PC-3 (cell line): ENCODE measurements around the gene GRIA1. TPM values are rescaled to one million over a fixed set of nuclear protein-coding genes. Genes with fewer than 3 reads are reported as not detected.

Experiments
- ATAC-seq: fragments of 200-7000 bp; cut with Tn5 transposase; 2 replicates; pipeline ENCODE4 v1.9.1; 2020; ENCODE audit warnings: mild to moderate bottlenecking, moderate library complexity
- BruUV-seq: library from RNA; stranded (reverse); fragments of 400-500 nt; replicated peaks from 2 replicates; lab custom pipeline; 2021; lab: Mats Ljungman, UMichigan
- CTCF ChIA-PET: fragments of 300-600 bp; sonication (Branson Sonifier 250); formaldehyde crosslinking; loops from one replicate; lab custom pipeline; 2022; ENCODE audit warnings: antibody characterized with exemption; lab: Charles Lee
- POLR2A ChIA-PET: fragments of 300-600 bp; sonication (Branson Sonifier 250); formaldehyde crosslinking; loops from one replicate; lab custom pipeline; 2022; ENCODE audit warnings: antibody characterized with exemption; ENCODE audit not compliant: unreplicated experiment; lab: Charles Lee
- DNase-seq: peaks from one replicate; pipeline ENCODE4 v3.0.0-alpha.2; 2015
- H2AFZ ChIP-seq: fragments of 300-600 bp; sonication (generic); 2 replicates; pipeline ENCODE4 v1.6.0; 2016; ENCODE audit warnings: antibody characterized with exemption, low read length
- H3F3A ChIP-seq: fragments of 300-600 bp; sonication (generic); one replicate; pipeline ENCODE4 v1.6.0; 2017; ENCODE audit warnings: antibody characterized with exemption, low read length, control low read depth, mild to moderate bottlenecking; ENCODE audit not compliant: unreplicated experiment
- H3K27ac ChIP-seq: fragments of 300-600 bp; sonication (generic); 2 replicates; pipeline ENCODE4 v1.5.1; 2016; ENCODE audit warnings: mild to moderate bottlenecking, low read length
- H3K27me3 ChIP-seq: fragments of 300-600 bp; sonication (generic); 2 replicates; pipeline ENCODE4 v1.6.1; 2016; ENCODE audit warnings: low read length, mixed read lengths
- H3K36me3 ChIP-seq: fragments of 300-600 bp; sonication (generic); 2 replicates; pipeline ENCODE4 v1.6.1; 2016; ENCODE audit warnings: low read depth, mixed run types, low read length, mixed read lengths
- H3K4me1 ChIP-seq: fragments of 300-600 bp; sonication (generic); 2 replicates; pipeline ENCODE4 v1.5.1; 2016; ENCODE audit warnings: low read length; ENCODE audit not compliant: insufficient read depth
- H3K4me2 ChIP-seq: fragments of 300-600 bp; sonication (generic); 2 replicates; pipeline ENCODE4 v1.6.0; 2016; ENCODE audit warnings: low read length
- H3K4me3 ChIP-seq: fragments of 300-600 bp; sonication (generic); 2 replicates; pipeline ENCODE4 v1.5.1; 2016; ENCODE audit warnings: mild to moderate bottlenecking, low read length, mixed read lengths
- H3K79me2 ChIP-seq: fragments of 300-600 bp; sonication (generic); 2 replicates; pipeline ENCODE4 v1.6.1; 2017; ENCODE audit warnings: low read length, mixed read lengths
- H3K9ac ChIP-seq: fragments of 300-600 bp; sonication (generic); 2 replicates; pipeline ENCODE4 v1.6.0; 2016; ENCODE audit warnings: mild to moderate bottlenecking, low read length
- H3K9me2 ChIP-seq: fragments of 300-600 bp; sonication (generic); replicated peaks from 2 replicates; pipeline ENCODE4 v1.6.1; 2016; ENCODE audit warnings: mixed run types, low read length, mixed read lengths
- H3K9me3 ChIP-seq: fragments of 300-600 bp; sonication (generic); 2 replicates; pipeline ENCODE4 v1.6.1; 2016; ENCODE audit warnings: low read length, mixed read lengths
- H4K20me1 ChIP-seq: fragments of 300-600 bp; sonication (generic); 2 replicates; pipeline ENCODE4 v1.6.1; 2016; ENCODE audit warnings: low read length, mixed read lengths
- EZH2 ChIP-seq: fragments of 300-600 bp; sonication (generic); IDR thresholded peaks from one replicate; pipeline ENCODE4 v1.6.1; 2017; ENCODE audit warnings: antibody characterized with exemption, mild to moderate bottlenecking, low read length; ENCODE audit not compliant: unreplicated experiment
- EZH2phosphoT487 ChIP-seq: fragments of 300-600 bp; sonication (generic); IDR thresholded peaks from 2 replicates; pipeline ENCODE4 v1.6.1; 2018; ENCODE audit warnings: mild to moderate bottlenecking, antibody characterized with exemption, low read length, borderline replicate concordance
- intact Hi-C: fragments of 100-400 bp; cut with micrococcal nuclease; formaldehyde crosslinking; loops from 2 replicates; pipeline ENCODE4 v1.9.0; 2023
- total RNA-seq: library from RNA; depleted of rRNA; stranded (reverse); fragments of >200 nt; gene quantifications from 2 replicates; pipeline ENCODE4 v1.2.3, GENCODE V29; 2014
- TF ChIP-seq, protein P1 (sequence below): fragments of 300-600 bp; sonication (generic); conservative IDR thresholded peaks from 2 replicates; pipeline ENCODE4 v1.5.1; 2017; ENCODE audit warnings: antibody characterized with exemption, low read depth, mild to moderate bottlenecking, low read length

The GRIA1 gene
- total RNA-seq, 1 experiment from 2014 or later = not detected

- Histone ChIP-seq H2AFZ (no peak overlapping the region), H3K36me3 (no peaks in the 10 kb centered on the region), H4K20me1 (no peaks in the 10 kb centered on the region), H3K4me3 (no peak overlapping the region), H3K4me2 (no peak overlapping the region), H3F3A (no peaks in the 10 kb centered on the region), H3K27ac (no peak overlapping the region), H3K9me2 (no peaks in the 10 kb centered on the region), H3K27me3 (no peaks in the 10 kb centered on the region), H3K9me3 (no peaks in the 10 kb centered on the region), H3K79me2 (no peaks in the 10 kb centered on the region), H3K4me1 (no peaks in the 10 kb centered on the region), H3K9ac (no peak overlapping the region)
- ATAC-seq (no peak), DNase-seq (no peak)
- POLR2A ChIA-PET = no interaction called here
- no peak for TF ChIP-seq EZH2phosphoT487
- TF ChIP-seq EZH2 = no peak
- TF ChIP-seq, protein P1, sequence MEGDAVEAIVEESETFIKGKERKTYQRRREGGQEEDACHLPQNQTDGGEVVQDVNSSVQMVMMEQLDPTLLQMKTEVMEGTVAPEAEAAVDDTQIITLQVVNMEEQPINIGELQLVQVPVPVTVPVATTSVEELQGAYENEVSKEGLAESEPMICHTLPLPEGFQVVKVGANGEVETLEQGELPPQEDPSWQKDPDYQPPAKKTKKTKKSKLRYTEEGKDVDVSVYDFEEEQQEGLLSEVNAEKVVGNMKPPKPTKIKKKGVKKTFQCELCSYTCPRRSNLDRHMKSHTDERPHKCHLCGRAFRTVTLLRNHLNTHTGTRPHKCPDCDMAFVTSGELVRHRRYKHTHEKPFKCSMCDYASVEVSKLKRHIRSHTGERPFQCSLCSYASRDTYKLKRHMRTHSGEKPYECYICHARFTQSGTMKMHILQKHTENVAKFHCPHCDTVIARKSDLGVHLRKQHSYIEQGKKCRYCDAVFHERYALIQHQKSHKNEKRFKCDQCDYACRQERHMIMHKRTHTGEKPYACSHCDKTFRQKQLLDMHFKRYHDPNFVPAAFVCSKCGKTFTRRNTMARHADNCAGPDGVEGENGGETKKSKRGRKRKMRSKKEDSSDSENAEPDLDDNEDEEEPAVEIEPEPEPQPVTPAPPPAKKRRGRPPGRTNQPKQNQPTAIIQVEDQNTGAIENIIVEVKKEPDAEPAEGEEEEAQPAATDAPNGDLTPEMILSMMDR = no peak
- BruUV-seq = no TSS peak
- CTCF ChIA-PET = no interaction called here
- intact Hi-C loops = no loop called here
Observed at GRCh38 chr5:153742060-153742459, 251.6 kb downstream of the GRIA1 start.

DNA sequence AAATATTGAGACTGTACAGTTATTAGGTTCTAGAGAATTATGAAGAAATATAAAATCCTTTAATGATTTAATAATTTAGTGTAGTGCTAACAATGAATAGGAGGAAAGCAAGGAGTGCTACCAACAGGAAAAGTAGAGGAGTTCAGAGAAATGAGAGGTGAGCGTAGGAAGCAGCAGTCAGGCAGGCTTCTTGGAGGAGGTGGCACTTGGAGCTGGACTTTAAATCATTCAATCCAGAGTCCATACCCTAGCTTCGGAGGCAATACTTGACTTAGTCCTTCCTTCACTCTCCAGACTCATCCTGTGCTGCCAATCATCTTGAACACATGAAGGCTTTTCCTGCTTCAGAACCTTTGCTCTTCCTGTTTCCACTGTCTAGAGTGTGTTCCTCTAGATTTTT, 254.3 kb downstream of the GRIA1 start:
- H3K9me3 ChIP-seq = no peaks in the 10 kb centered on the region
- intact Hi-C loops = no loop called here
- H3K27me3 ChIP-seq = no peaks in the 10 kb centered on the region
- no peak overlapping the region for H2AFZ ChIP-seq
- no peaks in the 10 kb centered on the region for H3K79me2 ChIP-seq
- no peak overlapping the region for H3K4me3 ChIP-seq
- H4K20me1 ChIP-seq = no peaks in the 10 kb centered on the region
- H3K4me1 ChIP-seq = no peaks in the 10 kb centered on the region
- H3F3A ChIP-seq = no peaks in the 10 kb centered on the region
- no peak overlapping the region for H3K4me2 ChIP-seq
- no peak for ATAC-seq
- no peak overlapping the region for H3K27ac ChIP-seq
- POLR2A ChIA-PET = no interaction called here
- BruUV-seq = no TSS peak
- CTCF ChIA-PET = no interaction called here
- no peak overlapping the region for H3K9ac ChIP-seq
- H3K36me3 ChIP-seq = no peaks in the 10 kb centered on the region
- TF ChIP-seq, protein P1 = no peak
- no peak for TF ChIP-seq EZH2phosphoT487
- no peak for DNase-seq
- no peaks in the 10 kb centered on the region for H3K9me2 ChIP-seq

DNA sequence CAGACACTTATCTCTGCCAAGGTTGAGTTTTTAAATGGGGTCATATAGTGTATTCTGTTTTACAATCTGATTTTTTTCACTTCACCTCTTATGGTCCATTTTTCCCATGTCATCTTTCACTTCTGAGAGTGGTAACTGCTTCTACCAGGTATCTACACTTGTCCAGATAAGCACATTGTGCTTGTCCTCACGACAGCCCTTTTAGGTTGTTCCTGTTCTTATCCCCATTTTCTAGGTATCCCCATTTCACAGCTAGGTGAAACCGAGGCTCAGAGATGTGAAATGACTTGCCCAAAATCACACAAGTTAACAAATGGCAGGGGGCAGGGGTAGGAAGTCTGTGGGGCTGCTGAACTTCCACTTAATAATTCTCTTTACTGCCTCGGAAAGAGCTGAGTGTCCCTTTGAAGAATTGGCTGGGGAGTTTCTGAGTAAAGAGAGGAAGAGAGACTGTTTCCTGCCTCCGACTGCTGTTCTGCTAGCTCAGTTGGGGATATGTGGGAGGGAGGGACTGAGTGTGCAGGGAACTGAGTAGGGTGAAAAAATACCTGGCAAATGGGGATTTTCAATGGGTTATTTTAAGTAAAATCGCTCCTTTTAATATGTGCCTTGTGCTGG, 255.4 kb downstream of the GRIA1 start:
- no peaks in the 10 kb centered on the region for H3K4me1 ChIP-seq
- H3K9me2 ChIP-seq = no peaks in the 10 kb centered on the region
- no TSS peak for BruUV-seq
- no peak for TF ChIP-seq EZH2
- H3K9ac ChIP-seq = no peak overlapping the region
- no peak for ATAC-seq
- no peak for DNase-seq
- no peak overlapping the region for H2AFZ ChIP-seq
- no peaks in the 10 kb centered on the region for H3F3A ChIP-seq
- no peak overlapping the region for H3K4me3 ChIP-seq
- no peaks in the 10 kb centered on the region for H3K79me2 ChIP-seq
- CTCF ChIA-PET = no interaction called here
- no peak overlapping the region for H3K4me2 ChIP-seq
- intact Hi-C loops = no loop called here
- POLR2A ChIA-PET = interaction anchor here (0.6 kb wide), 1 partner anchor 61 kb away, joined by 5 read pairs; no protein-coding TSS in a partner anchor
- H4K20me1 ChIP-seq = no peaks in the 10 kb centered on the region
- H3K27me3 ChIP-seq = no peaks in the 10 kb centered on the region
- no peaks in the 10 kb centered on the region for H3K9me3 ChIP-seq
- no peaks in the 10 kb centered on the region for H3K36me3 ChIP-seq
- H3K27ac ChIP-seq = no peak overlapping the region
